ENCODE data around the gene CCNY.

The CCNY gene

DNA sequence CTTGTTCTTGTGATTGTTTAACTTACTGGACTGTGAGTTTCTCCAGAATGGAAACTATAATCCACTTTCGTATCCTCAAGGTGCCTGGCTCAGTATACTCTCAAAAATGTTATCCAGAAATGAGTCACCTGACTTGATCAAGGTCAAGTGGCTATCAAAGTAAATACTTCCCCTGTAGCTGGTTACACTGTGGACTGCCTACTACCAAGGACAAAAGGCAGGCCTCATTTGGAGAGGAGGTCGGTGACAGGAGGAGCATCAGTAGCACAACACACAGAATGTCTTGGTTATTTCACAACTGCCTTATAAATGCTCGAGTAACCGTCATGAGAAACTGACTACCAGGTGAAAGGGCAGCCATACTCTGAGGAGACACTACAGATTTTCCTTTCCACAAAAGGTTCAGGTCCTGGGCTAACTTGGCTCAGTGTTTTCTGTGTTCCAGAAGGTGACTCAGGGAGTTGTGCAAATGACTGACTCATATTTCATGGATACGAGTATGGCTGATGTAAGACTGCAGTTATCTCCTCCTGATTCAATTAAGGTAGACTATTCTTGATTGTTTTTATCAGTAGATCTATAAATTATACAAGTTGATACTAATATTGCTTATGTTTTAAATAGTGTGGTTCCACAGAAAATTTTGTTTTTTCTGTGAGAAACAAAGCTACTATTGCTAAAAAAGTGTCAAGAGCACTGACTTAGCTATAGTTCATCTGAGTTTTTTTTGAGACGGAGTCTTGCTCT lies 4.2 kb upstream of the CCNY start:
- peak; percentile 98 for DNase-seq (ENCODE audit: low read depth)
- no peak overlapping the region for H3K4me3 ChIP-seq (ENCODE audit: control insufficient read depth, low read depth, low read length)
- TF ChIP-seq, protein P1, sequence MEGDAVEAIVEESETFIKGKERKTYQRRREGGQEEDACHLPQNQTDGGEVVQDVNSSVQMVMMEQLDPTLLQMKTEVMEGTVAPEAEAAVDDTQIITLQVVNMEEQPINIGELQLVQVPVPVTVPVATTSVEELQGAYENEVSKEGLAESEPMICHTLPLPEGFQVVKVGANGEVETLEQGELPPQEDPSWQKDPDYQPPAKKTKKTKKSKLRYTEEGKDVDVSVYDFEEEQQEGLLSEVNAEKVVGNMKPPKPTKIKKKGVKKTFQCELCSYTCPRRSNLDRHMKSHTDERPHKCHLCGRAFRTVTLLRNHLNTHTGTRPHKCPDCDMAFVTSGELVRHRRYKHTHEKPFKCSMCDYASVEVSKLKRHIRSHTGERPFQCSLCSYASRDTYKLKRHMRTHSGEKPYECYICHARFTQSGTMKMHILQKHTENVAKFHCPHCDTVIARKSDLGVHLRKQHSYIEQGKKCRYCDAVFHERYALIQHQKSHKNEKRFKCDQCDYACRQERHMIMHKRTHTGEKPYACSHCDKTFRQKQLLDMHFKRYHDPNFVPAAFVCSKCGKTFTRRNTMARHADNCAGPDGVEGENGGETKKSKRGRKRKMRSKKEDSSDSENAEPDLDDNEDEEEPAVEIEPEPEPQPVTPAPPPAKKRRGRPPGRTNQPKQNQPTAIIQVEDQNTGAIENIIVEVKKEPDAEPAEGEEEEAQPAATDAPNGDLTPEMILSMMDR (conservative IDR thresholded peaks at IDR 0.05; ENCODE audit: control insufficient read depth, insufficient read depth, low read depth, low read length), result no peak

DNA sequence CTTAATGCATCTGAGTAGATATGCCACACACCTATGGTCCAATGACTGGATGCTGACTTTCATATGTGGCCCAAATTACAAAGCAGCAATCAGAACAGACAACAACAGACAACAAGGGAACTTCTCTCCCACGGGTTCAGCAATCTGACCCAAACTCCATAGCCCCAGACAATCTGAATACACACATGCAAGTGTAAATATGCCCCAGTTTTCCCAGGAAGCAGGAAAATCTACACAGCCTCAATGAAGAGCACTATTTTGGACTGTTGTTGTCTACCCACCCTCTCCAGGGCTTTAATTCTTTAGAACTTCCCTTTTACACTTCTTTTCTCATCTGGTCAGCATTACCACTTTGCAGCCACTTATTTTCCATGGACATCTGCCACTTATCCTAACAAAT lies 2.0 kb upstream of the CCNY start:
- DNase-seq (ENCODE audit: low read depth), result no peak
- TF ChIP-seq, protein P1 (conservative IDR thresholded peaks at IDR 0.05; ENCODE audit: control insufficient read depth, insufficient read depth, low read depth, low read length), result no peak
- no peak overlapping the region for H3K4me3 ChIP-seq (ENCODE audit: control insufficient read depth, low read depth, low read length)

DNA sequence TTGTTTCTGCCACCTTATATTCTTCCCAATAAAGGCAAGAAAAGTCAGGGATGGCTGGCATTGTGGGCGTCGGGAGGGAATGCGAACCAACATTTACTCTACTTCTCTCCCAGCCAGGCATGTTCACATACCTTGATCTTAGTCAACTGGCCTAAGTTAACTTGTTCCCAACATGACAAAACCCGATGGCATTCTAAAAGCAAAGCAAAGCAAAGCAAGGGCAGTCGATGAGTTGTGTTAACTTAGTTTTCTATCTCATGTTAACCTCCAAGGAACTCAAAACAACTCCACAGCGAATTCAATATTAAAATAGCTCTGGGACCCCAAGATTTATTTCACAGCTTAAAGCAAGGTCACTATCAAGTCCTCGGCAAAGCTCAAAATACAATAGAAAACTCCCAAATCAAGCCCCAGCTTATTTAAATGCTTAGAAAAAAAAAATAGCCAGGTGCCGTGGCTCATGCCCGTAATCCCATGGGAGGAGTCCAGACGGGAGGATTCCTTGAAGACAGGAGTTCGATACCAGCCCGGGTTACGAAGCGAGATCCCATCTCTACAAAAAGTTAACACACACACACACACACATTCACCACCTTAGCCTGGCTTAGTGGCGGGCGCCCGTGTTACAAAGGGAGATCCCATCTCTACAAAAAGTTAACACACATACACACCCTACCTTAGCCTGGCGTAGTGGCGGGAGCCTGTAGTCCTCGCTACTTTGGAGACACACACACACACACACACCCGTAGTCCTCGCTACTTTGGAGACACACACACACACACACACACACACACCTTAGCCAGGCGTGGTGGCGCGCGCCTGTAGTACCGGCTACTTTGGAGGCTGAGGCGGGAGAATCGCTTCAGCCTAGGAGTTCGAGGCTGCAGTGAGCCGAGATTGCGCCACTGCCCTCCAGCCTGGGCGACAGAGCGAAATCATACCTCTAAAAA lies 901 bp upstream of the CCNY start:
- peak; percentile 22 for DNase-seq (ENCODE audit: low read depth)
- TF ChIP-seq, protein P1 (conservative IDR thresholded peaks at IDR 0.05; ENCODE audit: control insufficient read depth, insufficient read depth, low read depth, low read length), result no peak
- H3K4me3 ChIP-seq (ENCODE audit: control insufficient read depth, low read depth, low read length), result peak overlapping the region; percentile 81

GRCh38 chr10:35336921-35337823 lies 863 bp downstream of the CCNY start:
- H3K4me3 ChIP-seq (ENCODE audit: control insufficient read depth, low read depth, low read length), result peak overlapping the region; percentile 75
- TF ChIP-seq, protein P1 (conservative IDR thresholded peaks at IDR 0.05; ENCODE audit: control insufficient read depth, insufficient read depth, low read depth, low read length), result no peak
- peak; percentile 27 for DNase-seq (ENCODE audit: low read depth)

GRCh38 chr10:35339942-35340341 lies 3.6 kb downstream of the CCNY start:
- no peak overlapping the region for H3K4me3 ChIP-seq (ENCODE audit: control insufficient read depth, low read depth, low read length)
- TF ChIP-seq, protein P1 (conservative IDR thresholded peaks at IDR 0.05; ENCODE audit: control insufficient read depth, insufficient read depth, low read depth, low read length), result no peak
- peak; percentile 31 for DNase-seq (ENCODE audit: low read depth)

GRCh38 chr10:35340975-35341374 lies 4.7 kb downstream of the CCNY start:
- no peak overlapping the region for H3K4me3 ChIP-seq (ENCODE audit: control insufficient read depth, low read depth, low read length)
- TF ChIP-seq, protein P1 (conservative IDR thresholded peaks at IDR 0.05; ENCODE audit: control insufficient read depth, insufficient read depth, low read depth, low read length), result no peak
- DNase-seq (ENCODE audit: low read depth), result peak; percentile 46
